AML-193 (cell line): Measurements from ENCODE around the gene WDR77.

Experiments
- DNase-seq, 2 experiments: peaks; one replicate each; lab custom pipeline; 2025; lab: John Stamatoyannopoulos, UW

WDR77 gene

DNA sequence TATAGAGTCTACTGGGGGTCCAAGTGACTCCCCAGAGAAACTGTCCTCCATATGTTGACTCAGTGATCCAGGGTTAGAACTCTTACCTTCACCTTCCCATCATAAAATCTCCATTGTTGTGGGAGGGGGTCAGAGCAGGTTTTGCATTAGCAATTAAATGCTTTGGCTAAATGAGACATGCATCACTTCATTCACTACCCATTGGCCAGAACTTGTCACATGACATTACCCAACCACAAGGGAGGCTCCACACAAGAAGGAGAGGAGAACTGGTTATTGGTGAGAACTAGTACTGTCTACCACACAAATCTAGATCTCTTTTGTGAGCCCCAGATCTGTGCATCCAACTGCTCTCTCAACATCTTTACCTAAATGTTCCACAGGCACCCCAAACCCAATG, 20.5 kb upstream of the WDR77 start:
- no peak for DNase-seq

DNA sequence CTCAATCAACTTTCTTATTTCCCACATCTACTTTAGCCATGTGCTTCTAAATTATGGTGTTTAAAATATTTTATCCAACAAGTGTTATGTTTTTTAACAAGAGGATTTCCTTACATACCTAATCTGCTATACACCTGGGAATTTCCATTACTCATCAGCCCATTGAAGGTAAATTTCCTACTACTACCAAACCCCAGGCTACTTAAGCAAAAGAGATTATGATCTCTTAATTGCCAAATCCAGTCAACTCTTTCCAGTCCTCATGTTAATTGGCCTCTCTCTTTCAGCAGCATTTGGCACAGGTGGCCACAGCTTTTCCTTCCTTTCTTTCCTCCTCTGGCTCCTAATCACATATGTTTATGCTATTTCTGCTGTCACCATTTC, 19.7 kb upstream of the WDR77 start:
- DNase-seq: no peak

DNA sequence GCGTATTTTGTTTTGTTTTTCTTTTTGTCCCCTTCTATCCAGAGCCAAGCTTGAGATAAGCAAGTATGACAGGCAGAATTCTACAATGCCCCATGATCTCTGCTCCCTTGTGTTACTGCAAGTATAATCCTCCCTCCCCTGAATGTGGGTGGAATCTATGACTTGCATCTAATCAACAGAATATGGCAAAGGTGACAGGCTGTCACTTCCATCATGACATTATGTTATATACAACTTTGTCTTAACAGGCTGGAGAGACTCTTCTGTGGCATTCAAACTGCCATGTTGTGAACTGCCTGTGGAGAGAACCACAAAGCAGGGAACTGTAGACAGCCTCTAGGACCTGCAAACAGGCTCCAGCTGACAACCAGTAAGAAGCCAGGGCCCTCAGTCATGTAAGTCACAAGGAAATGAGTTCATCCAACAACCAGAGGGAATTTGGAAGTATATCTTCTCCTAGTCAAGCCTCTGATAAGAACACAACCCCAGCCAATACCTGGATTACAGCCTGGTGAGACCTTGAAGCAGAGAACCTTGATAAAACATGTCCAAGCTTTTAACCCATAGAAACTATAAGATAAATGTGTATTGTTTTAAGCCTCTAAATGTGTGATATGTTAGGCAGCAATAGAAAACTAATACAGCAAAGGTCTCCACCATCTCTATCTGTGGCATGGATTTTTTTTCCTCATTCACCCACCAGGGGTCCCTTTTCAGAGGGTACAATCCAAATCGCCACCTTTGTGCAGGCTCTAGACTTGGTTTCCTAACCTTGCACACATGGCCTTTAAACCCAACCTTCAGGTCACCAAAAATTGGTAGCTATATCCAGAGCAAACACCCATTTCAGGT, 19.0 kb upstream of the WDR77 start:
- DNase-seq: no peak

DNA sequence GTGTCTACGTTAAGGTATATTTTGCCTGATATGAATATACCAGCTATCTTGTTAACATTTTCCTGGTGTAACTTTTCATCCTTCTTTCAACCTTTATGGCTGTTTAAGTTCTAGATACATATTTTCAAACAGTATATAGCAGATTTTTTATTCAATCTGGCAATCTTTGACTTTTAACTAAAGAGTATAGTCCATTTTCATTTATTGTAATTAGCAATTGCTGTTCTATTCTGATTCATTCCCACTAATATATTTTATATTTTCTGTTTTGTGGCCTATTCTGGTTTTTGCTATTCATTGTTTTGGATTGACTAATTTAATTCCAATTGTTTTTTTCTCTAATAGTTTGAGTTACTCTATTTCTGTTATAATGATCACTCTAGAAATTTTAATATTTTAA, 17.4 kb upstream of the WDR77 start:
- DNase-seq: no peak

DNA sequence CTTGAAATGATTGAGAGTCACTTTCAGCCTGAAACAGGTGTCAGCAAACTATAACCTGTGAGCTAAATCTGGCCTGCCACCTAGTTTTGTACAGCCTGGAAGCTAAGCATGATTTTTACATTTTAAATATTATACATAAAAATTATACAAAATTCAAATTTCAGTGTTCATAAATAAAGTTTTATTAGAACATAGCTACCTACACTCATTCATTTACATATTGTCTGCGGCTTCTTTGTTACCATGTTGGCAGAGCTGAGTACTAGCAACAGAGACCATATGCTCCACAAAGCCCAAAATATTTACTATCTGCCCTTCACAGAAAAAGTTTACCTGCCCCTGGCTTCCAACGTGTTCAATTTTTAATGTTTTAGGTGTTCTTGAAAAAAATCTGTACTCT, 16.7 kb upstream of the WDR77 start:
- no peak for DNase-seq

DNA sequence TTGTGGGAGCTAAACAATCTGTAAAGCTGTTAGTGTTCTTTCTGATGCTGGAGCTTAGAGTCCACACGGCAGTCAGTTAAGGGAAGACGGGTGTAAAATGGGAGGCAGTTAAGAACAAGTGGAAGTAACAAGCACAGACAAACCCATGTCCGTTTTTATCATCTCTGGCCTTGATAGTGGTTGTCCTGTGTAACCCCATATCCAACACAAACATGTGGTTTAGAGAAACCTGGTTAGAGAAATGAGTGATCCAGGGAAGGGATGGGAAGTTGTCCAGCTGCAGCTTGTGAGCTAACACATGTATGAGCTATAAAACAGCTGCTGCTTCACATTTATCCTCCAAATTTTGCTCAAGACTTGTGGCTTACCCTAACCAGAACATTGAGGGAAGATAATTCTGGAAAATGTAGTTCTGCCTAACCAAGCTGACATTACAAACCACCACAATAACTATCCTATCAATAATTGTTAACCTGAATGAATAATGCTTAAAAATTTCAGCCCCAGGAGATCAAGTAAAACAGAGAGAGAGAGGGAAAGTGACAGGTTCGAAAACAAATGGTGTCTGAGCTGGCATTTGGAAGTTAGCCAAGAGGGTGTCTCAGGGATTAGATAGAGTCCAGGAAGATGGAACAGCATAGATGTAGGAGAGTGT, 14.1 kb upstream of the WDR77 start:
- no peak for DNase-seq

DNA sequence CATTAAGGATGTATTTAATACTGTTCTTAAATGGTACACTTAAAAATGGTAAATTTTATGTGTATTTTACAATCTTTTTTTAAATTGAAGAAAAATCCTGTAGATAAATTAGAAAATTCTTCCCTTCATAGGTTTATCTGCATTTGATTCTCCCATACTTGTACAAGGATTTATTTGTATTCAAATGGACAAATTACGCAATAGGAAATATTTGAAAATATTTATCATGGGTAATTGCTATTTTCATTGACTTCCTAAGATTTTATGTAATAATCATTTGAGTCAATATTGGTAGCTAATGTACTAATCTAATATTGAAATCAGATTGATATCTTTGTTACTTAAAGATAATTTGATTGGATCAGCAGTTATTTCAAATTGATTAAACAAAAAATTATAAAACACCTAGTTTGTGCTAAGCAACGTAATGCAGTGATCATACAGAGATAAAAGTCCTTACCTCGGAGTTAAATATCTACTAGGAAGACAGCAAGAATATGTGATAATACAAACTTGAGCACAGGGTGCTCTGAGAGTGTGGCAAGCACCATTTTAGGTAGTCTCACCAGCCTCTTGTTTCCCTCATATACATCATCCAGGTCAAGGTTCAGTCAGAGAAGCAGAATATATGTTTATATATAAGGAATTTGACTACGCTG, 13.4 kb upstream of the WDR77 start:
- DNase-seq: no peak

DNA sequence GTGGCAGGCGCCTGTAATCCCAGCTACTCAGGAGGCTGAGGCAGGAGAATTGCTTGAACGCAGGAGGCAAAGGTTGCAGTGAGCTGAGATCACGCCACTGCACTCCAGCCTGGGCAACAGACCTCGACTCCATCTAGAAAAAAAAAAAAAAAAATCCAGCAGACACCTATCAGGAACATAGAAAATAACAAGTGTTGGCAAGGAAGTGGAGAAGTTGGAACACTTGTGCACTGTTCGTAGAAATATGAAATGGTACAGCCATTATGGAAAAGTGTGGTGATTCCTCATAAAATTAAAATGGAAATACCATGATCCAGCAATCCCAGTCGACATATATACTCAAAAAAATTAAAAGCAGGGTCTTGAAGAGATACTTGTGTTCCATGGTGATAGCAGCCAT, 12.7 kb upstream of the WDR77 start:
- DNase-seq: no peak

DNA sequence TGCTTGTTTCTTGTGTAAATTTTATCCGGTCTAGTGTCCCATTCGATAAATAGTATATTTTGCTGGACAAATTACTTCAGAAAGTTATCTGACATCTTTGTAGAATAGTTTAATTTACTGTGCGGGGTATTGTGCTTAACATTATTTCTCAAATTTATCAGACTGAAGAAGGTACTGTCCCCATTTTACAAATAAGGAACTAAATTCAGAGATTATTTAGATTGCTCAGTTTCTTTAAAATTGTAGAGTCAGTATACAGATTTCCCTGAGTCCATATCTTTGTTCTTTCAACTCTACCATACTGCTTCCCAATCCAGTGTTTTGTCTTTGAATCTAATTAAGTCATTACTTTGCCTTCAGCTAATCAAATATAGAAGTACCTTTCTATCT, 6.6 kb upstream of the WDR77 start:
- DNase-seq: no peak

DNA sequence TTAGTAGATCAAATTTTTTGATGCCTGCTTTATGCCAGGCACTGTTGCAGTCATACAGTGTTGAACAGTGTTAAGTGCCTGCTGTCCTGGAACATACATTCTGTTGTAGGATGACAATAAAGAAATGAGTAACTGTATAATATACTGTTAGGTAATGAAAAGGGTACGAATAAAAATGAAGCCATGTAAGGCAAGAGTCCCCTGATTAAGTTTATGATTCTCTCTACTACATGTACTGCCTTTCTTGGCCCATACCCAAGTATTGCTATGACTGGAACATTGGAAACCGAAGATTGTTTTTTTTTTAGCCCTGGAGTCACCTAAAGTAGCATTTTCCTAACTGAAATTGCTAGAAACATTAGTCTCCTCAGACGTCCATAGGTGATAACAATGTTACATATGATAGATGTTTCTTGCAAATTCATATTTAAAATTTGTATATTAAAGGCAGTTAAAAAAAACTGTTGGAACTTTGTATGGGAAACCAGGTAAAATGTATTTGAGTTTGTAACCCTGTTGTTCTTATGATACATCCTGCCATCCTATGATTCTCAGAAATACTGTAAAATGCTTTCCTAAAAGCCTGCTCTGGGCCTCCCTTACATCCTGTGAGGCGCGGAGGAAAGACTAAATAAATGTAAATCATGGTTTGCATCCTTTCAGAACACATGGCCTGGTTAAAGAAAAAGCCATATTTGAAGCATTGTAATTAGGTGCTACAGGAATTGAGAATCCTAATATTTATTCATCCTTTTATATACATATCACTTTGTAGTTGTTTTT, 6.0 kb upstream of the WDR77 start:
- DNase-seq: no peak

DNA sequence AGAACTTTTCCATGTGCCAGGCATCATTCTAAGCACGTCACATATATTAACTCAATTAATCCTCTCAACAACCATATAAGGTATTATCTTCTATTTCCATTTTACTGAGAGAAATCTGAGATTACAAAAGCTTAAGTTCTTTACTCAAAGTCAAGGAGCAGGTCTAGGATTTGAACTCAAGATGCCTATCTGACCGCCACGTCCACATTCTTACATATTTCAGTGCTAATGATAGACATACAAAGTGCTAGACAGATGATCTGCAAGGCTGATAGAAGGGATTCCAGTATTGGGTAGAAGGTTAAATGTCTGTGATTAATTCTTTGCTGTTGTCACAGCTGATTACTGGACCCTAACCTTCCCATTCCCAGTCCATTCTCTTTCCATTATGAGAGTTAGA, 4.7 kb upstream of the WDR77 start:
- DNase-seq: no peak

DNA sequence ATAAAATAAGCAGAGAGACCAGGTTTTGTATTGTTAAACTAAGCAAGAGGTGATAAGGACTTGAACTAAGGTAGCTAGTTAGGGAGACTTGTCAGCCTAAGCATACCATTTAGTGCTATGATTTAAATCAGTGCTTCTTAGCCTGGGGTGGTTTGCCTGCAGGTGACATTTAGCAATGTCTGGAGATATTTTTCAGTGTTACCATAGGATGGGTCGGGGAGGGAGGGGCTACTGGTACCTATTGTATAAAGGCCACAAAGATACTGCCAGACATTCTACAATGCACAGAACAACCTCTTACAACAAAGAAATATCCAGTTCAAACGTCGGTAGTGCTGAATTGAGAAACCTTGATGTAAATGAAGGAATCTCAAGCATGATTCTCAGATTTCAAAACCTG, 3.5 kb upstream of the WDR77 start:
- DNase-seq: no peak

DNA sequence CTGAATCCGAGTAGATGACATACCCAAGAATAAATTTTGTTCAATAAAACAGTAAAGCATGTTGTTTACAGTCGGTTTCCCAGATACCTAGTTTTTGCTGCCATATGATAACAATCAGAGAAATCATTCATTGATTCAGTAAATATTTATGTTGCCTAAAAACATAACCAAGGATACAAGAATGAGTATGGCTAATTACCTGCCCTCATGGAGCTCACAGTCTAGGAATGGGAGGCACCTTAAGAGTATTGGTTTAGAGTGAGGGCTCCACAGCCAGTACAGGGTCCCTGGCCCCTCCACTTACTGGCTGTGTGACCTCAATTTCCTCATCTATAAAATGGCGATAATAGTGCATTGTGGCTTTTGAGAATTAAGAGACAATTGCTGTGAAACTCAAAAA, 1.1 kb upstream of the WDR77 start:
- no peak for DNase-seq

DNA sequence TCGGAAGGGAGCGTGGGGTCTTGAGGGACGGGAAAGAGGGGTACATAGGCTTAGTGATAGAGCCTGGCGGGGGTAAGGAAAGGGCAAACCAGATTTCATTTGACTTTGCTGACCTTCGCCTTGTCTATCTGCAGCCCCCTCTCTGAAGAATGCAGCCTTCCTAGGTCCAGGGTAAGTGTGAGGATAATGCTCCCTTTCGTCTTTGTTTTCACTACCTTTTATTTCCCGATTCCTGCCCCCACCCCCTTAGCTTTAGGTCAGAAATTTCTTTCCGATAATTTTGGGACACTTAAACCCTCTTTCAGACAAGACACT, 604 bp upstream of the WDR77 start:
- DNase-seq: no peak

DNA sequence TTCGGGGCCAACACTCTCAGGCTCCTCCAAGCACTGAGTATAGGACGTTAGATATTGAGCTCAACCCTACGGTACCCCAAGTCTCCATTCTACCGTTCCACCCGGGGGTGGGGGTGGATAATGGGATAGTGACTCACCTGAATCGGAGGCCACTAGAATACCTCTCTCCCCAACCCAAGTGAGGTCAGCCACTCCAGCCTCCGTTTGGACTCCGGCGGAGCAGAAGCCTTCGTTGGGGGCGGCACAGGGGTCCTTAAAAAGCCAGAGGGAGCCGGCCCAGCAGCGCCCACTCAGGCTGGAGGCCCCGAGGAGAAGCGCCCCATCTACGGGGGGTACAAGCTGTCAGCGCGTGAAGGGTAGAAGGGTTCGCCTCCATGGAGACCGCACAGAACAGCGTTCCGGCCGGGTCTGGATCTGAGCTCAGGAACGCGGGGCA, 556 bp downstream of the WDR77 start:
- DNase-seq: peak in 1 of 2 experiments; percentile 3

DNA sequence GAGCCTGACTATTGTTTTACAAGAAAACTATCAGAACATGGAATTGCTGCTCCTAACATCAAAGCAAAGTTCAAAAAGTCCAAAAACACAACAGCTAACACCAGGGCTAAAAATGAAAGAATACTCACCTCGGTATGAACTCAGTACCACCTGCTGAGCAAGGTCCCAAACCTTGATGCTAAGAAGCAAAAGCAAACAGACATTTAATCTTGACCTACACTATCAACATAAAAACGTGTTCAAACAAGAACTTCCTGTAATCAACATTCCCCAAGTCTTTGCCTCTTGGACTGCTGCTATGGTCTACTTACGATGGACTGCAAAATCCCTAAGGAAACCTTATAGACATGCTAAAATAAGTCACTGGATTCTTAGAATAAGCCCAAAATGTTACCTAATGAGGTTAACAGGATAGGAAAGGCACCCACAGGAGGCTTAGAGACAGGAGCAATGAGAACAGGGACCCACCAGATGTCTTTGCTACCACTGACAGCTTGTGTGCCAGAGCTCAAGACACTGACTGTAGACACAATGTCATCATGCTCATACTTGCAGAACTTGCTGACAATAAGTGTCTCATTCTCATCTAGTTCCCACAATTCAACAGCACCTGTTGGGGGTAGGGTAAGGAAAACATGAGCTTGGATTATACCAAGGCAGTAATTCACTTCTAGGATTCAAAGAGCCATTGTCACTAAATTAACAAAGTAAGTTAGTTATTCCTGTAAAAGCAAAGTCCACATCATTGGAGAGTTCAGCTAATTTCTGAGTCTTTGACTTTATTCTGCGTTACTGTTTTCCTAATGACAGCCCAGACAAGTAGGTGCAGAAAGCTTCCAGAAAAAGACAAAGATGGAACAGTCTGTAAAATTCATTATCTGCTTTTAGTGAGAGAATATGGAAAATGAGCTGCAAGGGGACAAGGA, 1.8 kb downstream of the WDR77 start:
- DNase-seq: no peak

DNA sequence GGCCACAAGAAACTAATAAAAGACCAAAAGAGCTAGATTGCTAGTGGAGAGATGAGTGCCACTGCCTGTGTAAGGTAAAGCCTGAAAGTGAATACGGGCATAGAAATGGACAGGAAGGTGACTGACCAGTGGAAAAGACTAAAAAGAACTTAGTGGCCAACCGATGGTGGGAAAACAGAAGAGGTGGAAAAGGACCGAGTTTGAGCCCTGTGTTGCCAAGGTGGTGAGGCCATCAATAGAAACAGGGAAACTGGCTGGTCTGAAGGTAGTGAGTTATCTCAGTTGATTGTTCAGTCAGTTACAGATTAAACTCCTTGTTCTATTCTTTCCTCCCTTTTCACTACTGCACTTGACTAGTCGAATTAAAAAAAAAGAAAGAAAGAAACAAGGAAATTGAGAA, 2.5 kb downstream of the WDR77 start:
- no peak for DNase-seq

DNA sequence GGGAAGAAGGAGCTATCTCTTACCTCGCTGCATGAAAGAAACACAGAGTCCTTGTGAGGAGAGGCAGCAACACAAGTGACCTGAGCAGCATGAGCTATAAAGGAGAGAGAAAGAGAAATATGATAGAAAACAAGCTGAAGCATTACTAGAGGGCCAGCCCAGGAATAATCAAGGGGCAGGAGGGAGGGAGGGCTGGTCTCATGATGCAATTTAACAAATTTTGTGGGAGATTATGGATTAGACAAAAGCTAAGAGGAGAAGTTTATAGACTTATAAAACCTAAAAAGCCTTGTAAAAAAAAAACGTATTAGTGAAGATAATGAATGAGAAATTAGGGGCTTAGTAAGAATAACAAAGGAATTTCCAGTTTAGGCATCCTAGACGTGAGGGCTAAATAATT, 5.0 kb downstream of the WDR77 start:
- no peak for DNase-seq

DNA sequence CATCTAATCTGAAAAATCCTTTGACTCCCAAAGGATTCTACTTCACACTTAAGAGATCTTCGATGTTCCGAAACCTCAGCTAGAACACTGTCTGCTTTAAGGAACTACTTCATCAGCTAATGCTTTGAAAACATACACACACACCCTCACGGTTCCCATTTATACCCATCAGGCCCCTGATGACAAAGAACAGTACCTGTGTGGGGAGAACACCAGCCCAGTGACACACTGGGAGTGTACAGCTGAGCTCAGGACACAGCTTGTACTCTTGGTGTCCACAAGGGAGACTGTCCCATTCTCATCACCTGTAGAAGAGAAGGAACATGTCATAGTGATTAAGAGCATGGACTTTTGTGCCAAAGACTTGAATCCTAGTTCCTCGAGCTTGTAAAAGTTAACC, 6.6 kb downstream of the WDR77 start:
- DNase-seq: no peak

DNA sequence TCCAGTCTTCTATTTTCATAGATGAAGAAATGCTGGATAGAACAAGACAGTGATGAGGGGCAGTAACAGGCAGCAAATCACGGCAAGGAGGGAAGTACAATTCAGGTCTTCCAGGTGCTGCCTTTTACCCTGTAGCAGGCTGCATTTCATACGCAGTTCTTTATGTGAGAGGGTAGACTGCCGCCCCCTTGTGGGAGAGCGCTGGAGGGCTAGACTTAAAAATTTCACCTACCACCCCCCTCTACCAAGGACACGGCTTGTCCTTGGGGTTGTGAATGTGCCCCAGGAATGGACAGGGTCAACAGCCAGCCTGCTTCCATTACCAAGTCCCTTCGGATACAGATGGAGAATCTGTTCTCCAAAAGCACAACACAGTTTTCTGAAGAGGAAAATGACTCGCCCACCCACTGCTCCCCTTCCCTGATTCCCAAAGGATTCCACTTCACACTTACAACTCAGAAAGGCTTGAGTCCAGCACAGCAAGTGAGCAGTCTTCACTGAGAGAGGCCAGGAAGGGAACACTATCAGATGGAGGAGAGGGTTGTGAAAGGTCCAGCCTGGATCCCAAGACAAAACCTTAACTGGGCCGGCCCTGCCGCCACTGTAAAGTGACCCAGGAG, 7.4 kb downstream of the WDR77 start:
- peak in 1 of 2 experiments; percentile 16 for DNase-seq
